ENCODE results near the gene RAB26. TPM values are rescaled to one million over a fixed set of nuclear protein-coding genes. Genes with fewer than 3 reads are reported as not detected.

RAB26 gene
- total and polyA plus RNA-seq, 2 of the 13 experiments (the other 11 are each of a cell fraction or from before 2014, with no cell fraction given): 0.86 to 3.6 TPM

GRCh38 chr16:2194852-2195321, 46.5 kb downstream of the RAB26 start (continued):
- TF ChIP-seq ZNF275 (CRISPR knock-in tag; IDR thresholded peaks at IDR 0.05; ENCODE audit: borderline replicate concordance) (no peak), ZBTB26 (CRISPR knock-in tag; IDR thresholded peaks at IDR 0.05; ENCODE audit: borderline replicate concordance) (no peak; the same call in 1 of the 2 replicates), IKZF5 (CRISPR knock-in tag; IDR thresholded peaks at IDR 0.05) (no peak), PATZ1 (CRISPR knock-in tag; IDR thresholded peaks at IDR 0.05) (peak; percentile 57; the same call in 1 of the 2 replicates), ZNF891 (CRISPR knock-in tag; IDR thresholded peaks at IDR 0.05) (peak; percentile 27; the same call in 1 of the 2 replicates), CEBPZ (IDR thresholded peaks at IDR 0.05; ENCODE audit: low read length) (no peak), POGK (CRISPR knock-in tag; conservative IDR thresholded peaks at IDR 0.05) (no peak), ZNF543 (CRISPR knock-in tag; IDR thresholded peaks at IDR 0.05) (0 out of 2 replicates have a peak, but pooled peaks have one; percentile 50), TFAP4 (IDR thresholded peaks at IDR 0.05; ENCODE audit: borderline replicate concordance, low read depth) (peak; percentile 65; the same call in 1 of the 2 replicates), ZEB1 (IDR thresholded peaks at IDR 0.05; ENCODE audit: insufficient replicate concordance, low read depth) (peak; percentile 21), TIGD3 (CRISPR knock-in tag; IDR thresholded peaks at IDR 0.05; ENCODE audit: borderline replicate concordance) (no peak), ZNF317 (CRISPR knock-in tag; IDR thresholded peaks at IDR 0.05) (no peak)
